HG03521 (cell line): Measurements from ENCODE around the gene LOXL3.
A peak's percentile ranks its signal among the peaks of the same experiment; 100 is the strongest.

ENCODE experiments used
- ATAC-seq: cut with Tn5 transposase; IDR thresholded peaks from one replicate; pipeline ENCODE4 v1.9.1; 2021; ENCODE audit warnings: mild to moderate bottlenecking, moderate library complexity; ENCODE audit not compliant: unreplicated experiment

The LOXL3 gene

GRCh38 chr2:74553892-74554819 lies at the start of gene LOXL3, which contains the start of gene DOK1:
TSS of gene LOXL3 (minus strand) at chr2:74553942. CDS start at chr2:74552634, 1,308 bp downstream.
TSS of gene DOK1 (plus strand) at chr2:74554720. CDS start at chr2:74554755, 35 bp downstream.
- ATAC-seq: peak; percentile 45

GRCh38 chr2:74602586-74603281 lies 49.0 kb upstream of the LOXL3 start:
- no peak for ATAC-seq

- no peak for ATAC-seq
Observed at GRCh38 chr2:74599676-74600075, 45.9 kb upstream of the LOXL3 start.

- no peak for ATAC-seq
Observed at GRCh38 chr2:74597410-74597809, 43.7 kb upstream of the LOXL3 start.

GRCh38 chr2:74596584-74596983 lies 42.8 kb upstream of the LOXL3 start:
- no peak for ATAC-seq

- no peak for ATAC-seq
Observed at GRCh38 chr2:74593826-74594772, 40.4 kb upstream of the LOXL3 start.

- ATAC-seq: no peak
Observed at GRCh38 chr2:74588664-74589063, 34.9 kb upstream of the LOXL3 start.

GRCh38 chr2:74587664-74588277 lies 34.0 kb upstream of the LOXL3 start:
- ATAC-seq: peak; percentile 59

- ATAC-seq: no peak
Observed at GRCh38 chr2:74585406-74586185, 31.9 kb upstream of the LOXL3 start.

GRCh38 chr2:74584088-74584645 lies 30.4 kb upstream of the LOXL3 start:
- no peak for ATAC-seq

GRCh38 chr2:74583504-74583903 lies 29.8 kb upstream of the LOXL3 start:
- ATAC-seq: no peak

GRCh38 chr2:74582184-74582583 lies 28.4 kb upstream of the LOXL3 start:
- no peak for ATAC-seq

- ATAC-seq: no peak
Observed at GRCh38 chr2:74581463-74581862, 27.7 kb upstream of the LOXL3 start.

- ATAC-seq: no peak
Observed at GRCh38 chr2:74578408-74578807, 24.7 kb upstream of the LOXL3 start.

GRCh38 chr2:74577448-74577847 lies 23.7 kb upstream of the LOXL3 start:
- no peak for ATAC-seq

GRCh38 chr2:74576863-74577229 lies 23.1 kb upstream of the LOXL3 start:
- no peak for ATAC-seq

GRCh38 chr2:74576211-74576862 lies 22.6 kb upstream of the LOXL3 start:
- ATAC-seq: no peak

- ATAC-seq: no peak
Observed at GRCh38 chr2:74575320-74575719, 21.6 kb upstream of the LOXL3 start.
